Neuronal stem cell (in vitro differentiated cells): ENCODE measurements around the gene ARHGAP12.
A peak's percentile ranks its signal among the peaks of the same experiment; 100 is the strongest.

ENCODE experiments used
- DNase-seq: peaks from one replicate; pipeline ENCODE4 v3.0.0-alpha.2; 2013; ENCODE audit warnings: low spot score
- H2AFZ ChIP-seq: one replicate; pipeline ENCODE4 v1.6.1; 2013; ENCODE audit warnings: mild to moderate bottlenecking, low read length, inconsistent platforms
- H2AK5ac ChIP-seq: 2 replicates; pipeline ENCODE4 v1.6.1; 2013; ENCODE audit warnings: low read depth, mild to moderate bottlenecking, inconsistent platforms, low read length, moderate library complexity, mixed read lengths
- H2BK120ac ChIP-seq: 2 replicates; pipeline ENCODE4 v1.6.1; 2013; ENCODE audit warnings: low read depth, mild to moderate bottlenecking, inconsistent platforms, low read length, moderate library complexity, mixed read lengths
- H2BK12ac ChIP-seq: one replicate; pipeline ENCODE4 v1.6.1; 2013; ENCODE audit warnings: low read length, inconsistent platforms
- H2BK15ac ChIP-seq: 2 replicates; pipeline ENCODE4 v1.6.1; 2013; ENCODE audit warnings: mild to moderate bottlenecking, low read length, inconsistent platforms, mixed read lengths
- H2BK5ac ChIP-seq: one replicate; pipeline ENCODE4 v1.6.1; 2013; ENCODE audit warnings: inconsistent platforms, mild to moderate bottlenecking, low read length, moderate library complexity
- H3K14ac ChIP-seq: one replicate; pipeline ENCODE4 v1.6.1; 2013; ENCODE audit warnings: low read length, inconsistent platforms
- H3K18ac ChIP-seq: 2 replicates; pipeline ENCODE4 v1.6.1; 2013; ENCODE audit warnings: low read length, inconsistent platforms
- H3K23ac ChIP-seq: 2 replicates; pipeline ENCODE4 v1.6.1; 2013; ENCODE audit warnings: low read depth, mild to moderate bottlenecking, mixed read lengths, low read length, inconsistent platforms; ENCODE audit not compliant: poor library complexity
- H3K27ac ChIP-seq: replicated peaks from 3 replicates; pipeline ENCODE4 v1.5.1; 2013; ENCODE audit warnings: low read length, inconsistent platforms
- H3K27me3 ChIP-seq, 3 experiments: 2 replicates each; pipeline ENCODE4 v1.6.1; 2013; ENCODE audit warnings: low read length in 3 of 3, mild to moderate bottlenecking in 2 of 3, inconsistent platforms in 1 of 3, low read depth in 1 of 3, mixed read lengths in 1 of 3, moderate library complexity in 1 of 3; ENCODE audit not compliant: control insufficient read depth in 3 of 3, insufficient read depth in 3 of 3
- H3K36me3 ChIP-seq, 2 donors: replicated peaks in 1 of 2; 2 replicates each; pipeline ENCODE4 v1.6.1; 2013; ENCODE audit warnings: low read length in 2 of 2; ENCODE audit not compliant: control insufficient read depth in 2 of 2, insufficient read depth in 2 of 2
- H3K4ac ChIP-seq: 2 replicates; pipeline ENCODE4 v1.6.1; 2013; ENCODE audit warnings: inconsistent platforms, mild to moderate bottlenecking, low read length, moderate library complexity
- H3K4me1 ChIP-seq, 2 donors: 1 replicate in 1 of 2; 2 replicates in 1 of 2; pipeline ENCODE4 v1.6.1; 2013; ENCODE audit warnings: low read length in 2 of 2, low read depth in 1 of 2; ENCODE audit not compliant: control insufficient read depth in 2 of 2, insufficient read depth in 1 of 2
- H3K4me2 ChIP-seq: one replicate; pipeline ENCODE4 v1.6.1; 2013; ENCODE audit warnings: mild to moderate bottlenecking, low read length, inconsistent platforms; ENCODE audit not compliant: insufficient read depth, poor library complexity, severe bottlenecking
- H3K4me3 ChIP-seq, 2 donors: 2 replicates each; pipeline ENCODE4 v1.5.1; 2013; ENCODE audit warnings: low read length in 2 of 2, mild to moderate bottlenecking in 2 of 2, inconsistent platforms in 1 of 2, moderate library complexity in 1 of 2
- H3K79me1 ChIP-seq: one replicate; pipeline ENCODE4 v1.6.1; 2013; ENCODE audit warnings: low read depth, mild to moderate bottlenecking, inconsistent platforms, low read length, moderate library complexity
- H3K9ac ChIP-seq: one replicate; pipeline ENCODE4 v1.6.1; 2013; ENCODE audit warnings: mild to moderate bottlenecking, low read depth, low read length, inconsistent platforms; ENCODE audit not compliant: poor library complexity
- H3K9me3 ChIP-seq, 2 donors: replicated peaks in 1 of 2; 2 replicates each; pipeline versions ENCODE3 to v1.6.1; 2013; ENCODE audit warnings: low read length in 2 of 2, mild to moderate bottlenecking in 2 of 2, inconsistent platforms in 1 of 2, low read depth in 1 of 2, mixed read lengths in 1 of 2, moderate library complexity in 1 of 2; ENCODE audit not compliant: control insufficient read depth in 2 of 2, insufficient read depth in 1 of 2
- H4K8ac ChIP-seq: one replicate; pipeline ENCODE4 v1.6.1; 2013; ENCODE audit warnings: low read depth, mild to moderate bottlenecking, inconsistent platforms, low read length, moderate library complexity
- H4K91ac ChIP-seq: one replicate; pipeline ENCODE4 v1.6.1; 2013; ENCODE audit warnings: low read length, low read depth, mild to moderate bottlenecking, inconsistent platforms; ENCODE audit not compliant: poor library complexity
- WGBS, 2 donors: extraction: QIAGEN DNeasy Blood & Tissue Kit; methylation state at CpG; one replicate each; pipeline ENCODE4 v1.1.7; 2013; ENCODE audit warnings: missing lambda C conversion rate in 2 of 2, mixed read lengths in 1 of 2; ENCODE audit not compliant: insufficient read length in 2 of 2, insufficient replicate concordance in 1 of 2; ENCODE audit errors: extremely low coverage in 2 of 2; 5-methylcytosine and 5-hydroxymethylcytosine counted together

Gene ARHGAP12

GRCh38 chr10:31804352-31804810, 124.2 kb downstream of the ARHGAP12 start:
- no peak overlapping the region for H2BK5ac ChIP-seq
- H3K4ac ChIP-seq: no peak overlapping the region
- H3K9me3 ChIP-seq: no peaks in the 10 kb centered on the region
- no peak overlapping the region for H2BK120ac ChIP-seq
- H2AK5ac ChIP-seq: no peak overlapping the region
- H3K23ac ChIP-seq: no peak overlapping the region
- H3K14ac ChIP-seq: no peak overlapping the region
- H3K27ac ChIP-seq: no peak overlapping the region
- no peaks in the 10 kb centered on the region for H3K4me1 ChIP-seq
- no peak for DNase-seq
- H3K4me3 ChIP-seq: no peak overlapping the region
- no peaks in the 10 kb centered on the region for H3K27me3 ChIP-seq
- no peak overlapping the region for H4K8ac ChIP-seq
- H2BK15ac ChIP-seq: no peak overlapping the region
- no peak overlapping the region for H3K4me2 ChIP-seq
- no peak overlapping the region for H2BK12ac ChIP-seq
- H3K36me3 ChIP-seq: peaks cover 2 to 52% of the 10 kb centered on the region in 2 donors
- WGBS, 2 donors: no CpG with 5 or more reads among the region's 7 CpGs
- no peak overlapping the region for H3K9ac ChIP-seq
- H3K18ac ChIP-seq: no peak overlapping the region
- no peak overlapping the region for H2AFZ ChIP-seq
- H3K79me1 ChIP-seq: no peaks in the 10 kb centered on the region
- H4K91ac ChIP-seq: no peak overlapping the region

- no peak overlapping the region for H3K4ac ChIP-seq
- peak; percentile 18 for DNase-seq
- no peaks in the 10 kb centered on the region for H3K79me1 ChIP-seq
- no peak overlapping the region for H2BK120ac ChIP-seq
- H3K23ac ChIP-seq: no peak overlapping the region
- no peak overlapping the region for H3K27ac ChIP-seq
- no peak overlapping the region for H3K9ac ChIP-seq
- no peak overlapping the region for H3K4me2 ChIP-seq
- H4K8ac ChIP-seq: no peak overlapping the region
- no peak overlapping the region for H4K91ac ChIP-seq
- no peak overlapping the region for H2BK15ac ChIP-seq
- no peaks in the 10 kb centered on the region for H3K4me1 ChIP-seq
- no peak overlapping the region for H3K4me3 ChIP-seq
- no peak overlapping the region for H2BK5ac ChIP-seq
- 100% methylated on average over 2 of the region's 8 CpGs for WGBS, 2 donors
- H3K9me3 ChIP-seq: no peaks in the 10 kb centered on the region
- peaks cover 2 to 46% of the 10 kb centered on the region in 2 donors for H3K36me3 ChIP-seq
- H2AK5ac ChIP-seq: no peak overlapping the region
- H3K14ac ChIP-seq: no peak overlapping the region
- no peak overlapping the region for H2BK12ac ChIP-seq
- H3K18ac ChIP-seq: no peak overlapping the region
- no peaks in the 10 kb centered on the region for H3K27me3 ChIP-seq
- no peak overlapping the region for H2AFZ ChIP-seq
Observed at GRCh38 chr10:31803606-31804351, 124.9 kb downstream of the ARHGAP12 start.

DNA sequence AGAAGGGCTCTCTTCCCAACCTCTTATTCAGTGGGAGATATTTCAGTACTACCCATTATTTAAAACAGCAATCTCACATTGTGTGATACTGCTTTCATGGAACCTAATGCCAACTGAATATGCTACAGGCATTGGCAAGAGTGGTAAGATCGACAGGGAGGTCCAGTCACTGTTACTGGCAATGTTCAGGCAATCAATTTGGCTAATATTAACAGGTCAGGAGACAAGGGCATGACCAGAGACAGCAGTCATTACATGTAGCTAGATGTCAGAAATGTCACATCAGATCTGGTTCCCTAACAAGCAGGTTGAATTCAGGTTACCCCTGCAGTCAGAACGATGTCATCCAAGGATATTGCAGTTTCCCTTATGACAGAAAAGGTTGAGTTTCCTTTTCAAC, 129.4 kb downstream of the ARHGAP12 start:
- no peak for DNase-seq
- Histone ChIP-seq H3K14ac (no peak overlapping the region), H4K91ac (no peak overlapping the region), H2BK120ac (no peak overlapping the region), H3K9ac (no peak overlapping the region), H2AFZ (no peak overlapping the region), H2BK15ac (no peak overlapping the region), H4K8ac (no peak overlapping the region), H3K27ac (no peak overlapping the region), H3K36me3 (peaks cover 0 to 14% of the 10 kb centered on the region in 2 donors), H2AK5ac (no peak overlapping the region), H3K18ac (no peak overlapping the region), H3K4me2 (no peak overlapping the region), H3K79me1 (no peaks in the 10 kb centered on the region), H3K23ac (no peak overlapping the region), H3K4ac (no peak overlapping the region), H3K9me3 (no peaks in the 10 kb centered on the region), H3K4me3 (no peak overlapping the region), H3K27me3 (no peaks in the 10 kb centered on the region), H3K4me1 (no peaks in the 10 kb centered on the region), H2BK5ac (no peak overlapping the region), H2BK12ac (no peak overlapping the region)
- WGBS, 2 donors: no CpG with 5 or more reads among the region's 2 CpGs

DNA sequence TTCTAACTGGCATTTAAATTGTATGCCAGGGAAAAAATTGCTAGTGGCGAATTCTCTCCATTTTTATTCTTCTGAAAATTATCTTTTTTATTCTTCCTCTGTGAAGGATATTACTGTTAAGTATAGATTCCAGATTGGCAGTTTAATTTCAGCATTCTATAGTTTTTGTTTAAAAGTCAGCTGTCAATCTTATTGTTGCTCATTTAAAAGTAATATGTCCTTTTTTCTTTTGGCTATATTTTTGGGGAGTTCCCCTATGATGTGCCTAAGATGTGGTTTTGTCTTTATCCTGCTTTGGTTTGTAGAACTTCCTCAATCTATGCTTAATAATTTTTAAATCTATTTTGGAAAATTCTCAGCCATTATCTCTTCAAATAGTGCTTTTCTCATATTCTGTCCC, 135.9 kb downstream of the ARHGAP12 start:
- H2AK5ac ChIP-seq: no peak overlapping the region
- no peak overlapping the region for H3K18ac ChIP-seq
- no peak overlapping the region for H2BK15ac ChIP-seq
- no peak for DNase-seq
- WGBS, 2 donors: no CpG with 5 or more reads among the region's 1 CpG
- no peaks in the 10 kb centered on the region for H3K27me3 ChIP-seq
- H4K8ac ChIP-seq: no peak overlapping the region
- no peak overlapping the region for H3K4me2 ChIP-seq
- no peaks in the 10 kb centered on the region for H3K4me1 ChIP-seq
- no peak overlapping the region for H2BK12ac ChIP-seq
- no peak overlapping the region for H3K27ac ChIP-seq
- H3K9me3 ChIP-seq: no peaks in the 10 kb centered on the region
- no peak overlapping the region for H4K91ac ChIP-seq
- no peaks in the 10 kb centered on the region for H3K79me1 ChIP-seq
- no peak overlapping the region for H3K23ac ChIP-seq
- H3K14ac ChIP-seq: no peak overlapping the region
- H3K4me3 ChIP-seq: no peak overlapping the region
- H2BK5ac ChIP-seq: no peak overlapping the region
- H3K4ac ChIP-seq: no peak overlapping the region
- no peaks in the 10 kb centered on the region for H3K36me3 ChIP-seq
- no peak overlapping the region for H2AFZ ChIP-seq
- no peak overlapping the region for H3K9ac ChIP-seq
- no peak overlapping the region for H2BK120ac ChIP-seq
